Tibial artery (tissue), 4 donors: ENCODE results near the gene FOXJ3.

Experiments
- DNase-seq, 2 donors: peaks; one replicate each; pipeline ENCODE4 v3.0.0-alpha.2; 2019
- H3K27ac ChIP-seq, 2 donors: fragments of 200-600 bp; sonication (generic) in 1 of 2; 1 replicate in 1 of 2; 2 replicates in 1 of 2; pipeline ENCODE4 v1.5.1; 2018 to 2019; ENCODE audit warnings: mild to moderate bottlenecking in 1 of 2
- H3K27me3 ChIP-seq, 2 donors: fragments of 200-600 bp; sonication (generic) in 1 of 2; one replicate each; pipeline versions ENCODE4 v1.5.1 to v1.6.0; 2016 to 2019
- H3K36me3 ChIP-seq, 3 donors: fragments of 200-600 bp; sonication (generic) in 2 of 3; one replicate each; pipeline ENCODE4 v1.5.1; 2016 to 2019; ENCODE audit warnings: mild to moderate bottlenecking in 2 of 3
- H3K4me1 ChIP-seq, 4 donors: fragments of 200-600 bp; sonication (generic) in 2 of 4; 1 replicate in 3 of 4; 2 replicates in 1 of 4; pipeline ENCODE4 v1.5.1; 2016 to 2019
- H3K4me3 ChIP-seq, 2 donors: fragments of 200-600 bp; sonication (generic) in 1 of 2; 1 replicate in 1 of 2; 2 replicates in 1 of 2; pipeline ENCODE4 v1.5.1; 2018 to 2019; ENCODE audit warnings: mild to moderate bottlenecking in 2 of 2
- H3K9me3 ChIP-seq, 3 donors: fragments of 200-600 bp; sonication (generic) in 1 of 3; one replicate each; pipeline ENCODE4 v1.5.1; 2016 to 2019
- CTCF ChIP-seq, 2 experiments: fragments of 200-600 bp in 1 of 2; fragments of 450-650 bp in 1 of 2; IDR thresholded peaks; one replicate each; pipeline ENCODE4 v1.5.1; 2017 to 2019; ENCODE audit warnings: antibody characterized with exemption in 2 of 2, mild to moderate bottlenecking in 1 of 2, moderate library complexity in 1 of 2
- intact Hi-C: fragments of 100-400 bp; cut with DNase I; formaldehyde crosslinking; loops from one replicate; pipeline ENCODE4 v1.15.0; 2023; ENCODE audit warnings: low total_unique reads

Gene FOXJ3

GRCh38 chr1:42251042-42251441 is 84.0 kb downstream of the FOXJ3 start:
- no peaks in the 10 kb centered on the region for H3K9me3 ChIP-seq
- intact Hi-C loops = no loop called here

GRCh38 chr1:42250164-42250563 is 84.9 kb downstream of the FOXJ3 start:
- peaks cover 0 to 5% (median 0%) of the 10 kb centered on the region in 3 donors for H3K36me3 ChIP-seq
- H3K4me1 ChIP-seq = peaks cover 0 to 9% (median 0%) of the 10 kb centered on the region in 4 donors
- no peak for DNase-seq
- no peaks in the 10 kb centered on the region for H3K27me3 ChIP-seq
- intact Hi-C loops = no loop called here
- no peak overlapping the region for H3K27ac ChIP-seq
- H3K4me3 ChIP-seq = no peak overlapping the region
- TF ChIP-seq CTCF (IDR thresholded peaks at IDR 0.05) = no peak
- H3K9me3 ChIP-seq = no peaks in the 10 kb centered on the region

More at GRCh38 chr1:42251042-42251441, 84.0 kb downstream of the FOXJ3 start:
- no peak for DNase-seq
- H3K36me3 ChIP-seq = peaks cover 0 to 5% (median 0%) of the 10 kb centered on the region in 3 donors
- no peaks in the 10 kb centered on the region for H3K27me3 ChIP-seq
- H3K4me1 ChIP-seq = peaks cover 0 to 4% (median 0%) of the 10 kb centered on the region in 4 donors
- H3K4me3 ChIP-seq = no peak overlapping the region
- no peak overlapping the region for H3K27ac ChIP-seq
- no peak for TF ChIP-seq CTCF (IDR thresholded peaks at IDR 0.05)

- peaks cover 0 to 9% (median 3%) of the 10 kb centered on the region in 4 donors for H3K4me1 ChIP-seq
- intact Hi-C loops = no loop called here
- no peaks in the 10 kb centered on the region for H3K27me3 ChIP-seq
- no peak overlapping the region for H3K4me3 ChIP-seq
- H3K9me3 ChIP-seq = peaks cover 0 to 12% (median 5%) of the 10 kb centered on the region in 3 donors
- H3K27ac ChIP-seq = no peak overlapping the region
- H3K36me3 ChIP-seq = peaks cover 0 to 8% (median 0%) of the 10 kb centered on the region in 3 donors
- DNase-seq = no peak
- TF ChIP-seq CTCF (IDR thresholded peaks at IDR 0.05) = no peak
Observed at GRCh38 chr1:42240966-42241755, 93.9 kb downstream of the FOXJ3 start.

GRCh38 chr1:42239555-42239954 is 95.5 kb downstream of the FOXJ3 start:
- Histone ChIP-seq H3K4me3 (no peak overlapping the region), H3K27me3 (no peaks in the 10 kb centered on the region), H3K4me1 (peaks cover 0 to 9% (median 0%) of the 10 kb centered on the region in 4 donors), H3K36me3 (peaks cover 0 to 8% (median 6%) of the 10 kb centered on the region in 3 donors), H3K27ac (no peak overlapping the region), H3K9me3 (peaks cover 0 to 17% (median 13%) of the 10 kb centered on the region in 3 donors)
- intact Hi-C loops = no loop called here
- no peak for DNase-seq
- no peak for TF ChIP-seq CTCF (IDR thresholded peaks at IDR 0.05)

GRCh38 chr1:42239041-42239440 is 96.0 kb downstream of the FOXJ3 start:
- Histone ChIP-seq H3K36me3 (peaks cover 0 to 8% (median 6%) of the 10 kb centered on the region in 3 donors), H3K4me3 (no peak overlapping the region), H3K27me3 (no peaks in the 10 kb centered on the region), H3K27ac (no peak overlapping the region), H3K4me1 (peaks cover 0 to 9% (median 0%) of the 10 kb centered on the region in 4 donors), H3K9me3 (peaks cover 0 to 17% (median 13%) of the 10 kb centered on the region in 3 donors)
- no peak for DNase-seq
- intact Hi-C loops = no loop called here
- TF ChIP-seq CTCF (IDR thresholded peaks at IDR 0.05) = no peak
